ENCODE measurements around the gene ERVV-1. TPM values are rescaled to one million over a fixed set of nuclear protein-coding genes. Genes with fewer than 3 reads are reported as not detected.

ERVV-1 gene
- total RNA-seq, 2 experiments from 2014 or later: not detected

DNA sequence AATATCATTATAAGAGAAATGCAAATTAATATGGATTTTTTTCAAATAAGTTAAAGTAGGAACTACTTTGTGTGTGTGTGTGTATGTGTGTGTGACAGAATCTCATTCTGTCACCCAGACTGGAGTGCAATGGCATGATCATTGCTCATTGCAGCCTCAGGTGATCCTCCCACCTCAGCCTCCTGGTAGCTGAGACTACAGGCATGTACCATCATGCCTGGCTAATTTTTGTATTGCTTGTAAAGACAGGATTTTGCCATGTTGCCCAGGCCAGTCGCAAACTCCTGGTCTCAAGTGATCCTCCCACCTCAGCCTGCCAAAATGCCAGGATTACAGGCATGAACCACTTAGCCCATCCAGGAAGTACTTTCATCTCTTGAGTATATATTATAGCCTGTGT, 27.6 kb downstream of the ERVV-1 start:
- ChIA-PET POLR2A (no interaction called here), CTCF (ENCODE audit: unreplicated experiment) (no interaction called here)
- no peak overlapping the region for H3K27ac ChIP-seq (ENCODE audit: low read depth, low read length, poor library complexity, severe bottlenecking)
- H3K36me3 ChIP-seq (ENCODE audit: insufficient read depth, low read length): no peaks in the 10 kb centered on the region
- no TSS peak for BruUV-seq (replicated peaks)
- H3K79me2 ChIP-seq (ENCODE audit: insufficient read depth, low read depth, low read length): no peaks in the 10 kb centered on the region
- intact Hi-C loops (cut with micrococcal nuclease; ENCODE audit: unreplicated experiment): no loop called here
- no peaks in the 10 kb centered on the region for H3K4me1 ChIP-seq (ENCODE audit: insufficient read depth, low read length, poor library complexity, severe bottlenecking)
- H2AFZ ChIP-seq (ENCODE audit: low read length): no peak overlapping the region
- TF ChIP-seq EZH2phosphoT487 (IDR thresholded peaks at IDR 0.05; ENCODE audit: borderline replicate concordance, low read depth, low read length): no peak
- TF ChIP-seq, protein P1, sequence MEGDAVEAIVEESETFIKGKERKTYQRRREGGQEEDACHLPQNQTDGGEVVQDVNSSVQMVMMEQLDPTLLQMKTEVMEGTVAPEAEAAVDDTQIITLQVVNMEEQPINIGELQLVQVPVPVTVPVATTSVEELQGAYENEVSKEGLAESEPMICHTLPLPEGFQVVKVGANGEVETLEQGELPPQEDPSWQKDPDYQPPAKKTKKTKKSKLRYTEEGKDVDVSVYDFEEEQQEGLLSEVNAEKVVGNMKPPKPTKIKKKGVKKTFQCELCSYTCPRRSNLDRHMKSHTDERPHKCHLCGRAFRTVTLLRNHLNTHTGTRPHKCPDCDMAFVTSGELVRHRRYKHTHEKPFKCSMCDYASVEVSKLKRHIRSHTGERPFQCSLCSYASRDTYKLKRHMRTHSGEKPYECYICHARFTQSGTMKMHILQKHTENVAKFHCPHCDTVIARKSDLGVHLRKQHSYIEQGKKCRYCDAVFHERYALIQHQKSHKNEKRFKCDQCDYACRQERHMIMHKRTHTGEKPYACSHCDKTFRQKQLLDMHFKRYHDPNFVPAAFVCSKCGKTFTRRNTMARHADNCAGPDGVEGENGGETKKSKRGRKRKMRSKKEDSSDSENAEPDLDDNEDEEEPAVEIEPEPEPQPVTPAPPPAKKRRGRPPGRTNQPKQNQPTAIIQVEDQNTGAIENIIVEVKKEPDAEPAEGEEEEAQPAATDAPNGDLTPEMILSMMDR (conservative IDR thresholded peaks at IDR 0.05; ENCODE audit: low read length): no peak
- no peaks in the 10 kb centered on the region for H3K9me2 ChIP-seq (ENCODE audit: insufficient read depth, low read length)
- DNase-seq (ENCODE audit: low spot score): no peak
- H3K9me3 ChIP-seq (ENCODE audit: low read length): no peaks in the 10 kb centered on the region
- H4K20me1 ChIP-seq (ENCODE audit: insufficient read depth, low read length): no peaks in the 10 kb centered on the region
- H3K4me3 ChIP-seq (ENCODE audit: low read depth, low read length, poor library complexity, severe bottlenecking): no peak overlapping the region
- H3K4me2 ChIP-seq (ENCODE audit: low read length): no peak overlapping the region

DNA sequence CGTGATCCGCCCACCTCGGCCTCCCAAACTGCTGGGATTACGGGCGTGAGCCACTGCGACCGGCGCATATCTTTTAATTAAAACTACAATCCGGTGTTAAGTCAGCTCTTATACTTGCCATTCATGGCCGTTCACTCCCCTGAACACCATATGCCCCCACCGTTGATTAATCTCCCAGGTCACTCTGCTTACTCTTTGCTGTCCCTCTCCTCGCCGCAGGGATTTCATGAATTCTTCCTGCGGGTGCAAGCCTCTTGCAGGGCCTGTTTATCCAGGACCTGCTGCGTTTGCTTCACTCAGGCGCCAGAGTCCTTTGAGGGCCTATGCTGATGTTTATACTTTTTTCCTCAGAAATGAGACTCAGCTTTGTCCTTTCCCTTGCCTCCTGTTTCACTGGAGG, 31.8 kb downstream of the ERVV-1 start:
- Histone ChIP-seq H3K9me3 (ENCODE audit: low read length) (no peaks in the 10 kb centered on the region), H3K4me2 (ENCODE audit: low read length) (no peak overlapping the region), H3K4me3 (ENCODE audit: low read depth, low read length, poor library complexity, severe bottlenecking) (no peak overlapping the region), H3K9me2 (ENCODE audit: insufficient read depth, low read length) (no peaks in the 10 kb centered on the region), H3K4me1 (ENCODE audit: insufficient read depth, low read length, poor library complexity, severe bottlenecking) (no peaks in the 10 kb centered on the region), H3K27ac (ENCODE audit: low read depth, low read length, poor library complexity, severe bottlenecking) (no peak overlapping the region), H3K36me3 (ENCODE audit: insufficient read depth, low read length) (no peaks in the 10 kb centered on the region), H3K79me2 (ENCODE audit: insufficient read depth, low read depth, low read length) (no peaks in the 10 kb centered on the region), H4K20me1 (ENCODE audit: insufficient read depth, low read length) (no peaks in the 10 kb centered on the region), H2AFZ (ENCODE audit: low read length) (no peak overlapping the region)
- ChIA-PET POLR2A (no interaction called here), CTCF (ENCODE audit: unreplicated experiment) (no interaction called here)
- no peak for TF ChIP-seq EZH2phosphoT487 (IDR thresholded peaks at IDR 0.05; ENCODE audit: borderline replicate concordance, low read depth, low read length)
- TF ChIP-seq, protein P1 (conservative IDR thresholded peaks at IDR 0.05; ENCODE audit: low read length): no peak
- no TSS peak for BruUV-seq (replicated peaks)
- intact Hi-C loops (cut with micrococcal nuclease; ENCODE audit: unreplicated experiment): no loop called here
- no peak for DNase-seq (ENCODE audit: low spot score)

DNA sequence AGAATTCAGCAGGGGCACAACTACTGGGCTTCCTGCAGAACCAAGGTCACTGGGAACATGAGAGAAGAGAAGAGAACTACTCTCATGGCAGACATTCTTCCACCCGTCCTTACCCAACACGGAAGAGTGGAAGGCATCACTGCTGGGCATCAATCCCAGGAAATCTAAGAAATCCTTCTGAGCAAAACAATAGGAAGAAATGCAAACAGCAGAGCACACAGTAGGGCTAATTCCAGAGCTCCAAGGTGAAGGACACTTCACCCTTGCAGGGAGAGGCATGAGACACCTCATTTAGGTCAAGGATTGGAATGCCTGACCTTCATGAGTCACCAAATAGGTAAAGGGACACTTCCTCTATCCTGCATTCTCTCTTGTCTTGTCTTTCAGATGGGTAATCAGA, 33.7 kb downstream of the ERVV-1 start:
- Histone ChIP-seq H3K79me2 (ENCODE audit: insufficient read depth, low read depth, low read length) (no peaks in the 10 kb centered on the region), H3K9me2 (ENCODE audit: insufficient read depth, low read length) (no peaks in the 10 kb centered on the region), H4K20me1 (ENCODE audit: insufficient read depth, low read length) (no peaks in the 10 kb centered on the region), H3K4me1 (ENCODE audit: insufficient read depth, low read length, poor library complexity, severe bottlenecking) (no peaks in the 10 kb centered on the region), H3K4me2 (ENCODE audit: low read length) (no peak overlapping the region), H3K4me3 (ENCODE audit: low read depth, low read length, poor library complexity, severe bottlenecking) (no peak overlapping the region), H3K36me3 (ENCODE audit: insufficient read depth, low read length) (no peaks in the 10 kb centered on the region), H3K27ac (ENCODE audit: low read depth, low read length, poor library complexity, severe bottlenecking) (no peak overlapping the region), H3K9me3 (ENCODE audit: low read length) (no peaks in the 10 kb centered on the region), H2AFZ (ENCODE audit: low read length) (no peak overlapping the region)
- DNase-seq (ENCODE audit: low spot score): no peak
- intact Hi-C loops (cut with micrococcal nuclease; ENCODE audit: unreplicated experiment): no loop called here
- BruUV-seq (replicated peaks): no TSS peak
- TF ChIP-seq, protein P1 (conservative IDR thresholded peaks at IDR 0.05; ENCODE audit: low read length): no peak
- TF ChIP-seq EZH2phosphoT487 (IDR thresholded peaks at IDR 0.05; ENCODE audit: borderline replicate concordance, low read depth, low read length): no peak
- POLR2A ChIA-PET: no interaction called here
- CTCF ChIA-PET (ENCODE audit: unreplicated experiment): no interaction called here
